GM19193 (cell line): Measurements from ENCODE around the gene JAKMIP2.

Experiments used
- POLR2A ChIP-seq: IDR thresholded peaks from 4 replicates; pipeline ENCODE4 v1.6.1; 2011; ENCODE audit not compliant: insufficient read depth, insufficient read length; ENCODE audit errors: extremely low read depth

Gene JAKMIP2

DNA sequence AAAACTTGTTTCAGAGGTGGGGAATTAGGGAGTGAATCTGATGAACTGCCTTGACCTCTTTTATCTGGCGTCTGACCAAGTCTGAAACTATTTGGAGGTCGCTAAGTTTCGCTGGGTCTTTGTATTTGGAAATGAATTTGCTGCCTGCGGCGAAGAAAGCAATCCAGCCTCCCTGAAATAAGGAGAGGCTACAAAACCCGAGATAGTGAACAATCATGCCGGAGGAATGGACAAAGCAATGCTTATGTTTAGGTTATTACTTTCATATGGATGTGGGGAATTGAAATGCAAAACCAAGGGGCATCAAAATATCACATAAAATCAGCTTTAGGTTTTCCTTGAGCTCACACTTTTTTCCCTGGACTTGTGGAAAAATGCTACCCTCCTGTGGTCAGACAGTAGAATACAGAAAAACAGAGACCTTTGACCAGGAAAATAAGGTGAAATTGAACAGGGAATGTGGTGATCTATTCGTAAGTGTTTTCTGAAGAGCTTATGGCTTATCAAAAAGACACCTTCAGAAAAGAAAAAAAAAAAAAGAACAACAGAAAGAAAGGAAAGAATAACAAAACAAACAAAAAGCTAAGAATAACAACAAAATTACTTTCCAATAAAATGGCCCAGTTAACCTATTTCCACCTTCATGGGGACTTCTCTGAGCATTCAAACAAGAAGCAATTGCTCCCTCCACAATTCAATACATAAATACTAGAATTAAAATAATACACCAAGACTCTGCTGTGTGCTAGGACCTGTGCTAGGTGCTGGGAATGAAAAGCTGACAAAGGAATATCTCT is 204.1 kb downstream of the JAKMIP2 start:
- TF ChIP-seq POLR2A: no peak

DNA sequence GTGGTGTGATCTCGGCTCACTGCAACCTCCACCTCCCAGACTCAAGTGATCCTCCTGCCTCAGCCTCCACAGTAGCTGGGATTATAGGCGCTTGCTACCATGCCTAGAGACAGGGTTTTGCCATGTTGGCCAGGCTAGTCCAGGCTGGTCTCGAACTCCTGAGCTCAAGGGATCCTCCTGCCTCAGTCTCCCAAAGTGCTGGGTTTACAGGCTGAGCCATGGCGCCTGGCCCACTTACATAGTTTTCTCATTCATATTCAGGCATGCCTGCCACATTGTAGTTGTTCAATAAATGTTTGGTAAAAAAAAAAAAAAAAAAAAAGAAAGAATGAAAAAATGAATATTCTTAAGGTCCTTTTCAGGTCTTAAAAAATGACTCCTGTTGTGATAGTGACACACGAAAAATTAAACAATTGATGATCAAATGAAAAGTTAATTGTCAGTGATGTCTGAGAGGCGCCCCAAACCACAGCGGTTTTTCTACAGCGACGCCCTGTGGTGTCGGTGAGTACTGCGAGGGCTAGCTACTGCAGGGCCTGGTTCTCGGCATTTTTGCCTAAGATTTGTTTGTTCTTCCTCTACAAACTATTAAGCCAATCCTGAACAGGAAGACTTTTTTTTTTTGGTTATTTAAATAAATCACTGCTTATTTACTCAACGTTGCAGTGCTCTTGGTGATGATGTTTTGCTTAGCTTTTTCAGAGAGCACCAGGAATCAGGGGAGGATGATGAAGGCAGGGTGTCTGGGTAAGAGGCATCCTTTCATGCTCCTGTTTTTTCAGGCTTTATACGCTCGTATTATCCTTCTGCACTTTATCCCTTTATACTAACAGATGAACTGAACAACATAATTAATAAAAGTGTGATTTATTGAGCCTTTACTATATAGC is 205.6 kb downstream of the JAKMIP2 start:
- no peak for TF ChIP-seq POLR2A

- no peak for TF ChIP-seq POLR2A
Measured at GRCh38 chr5:147575598-147575997, 206.9 kb downstream of the JAKMIP2 start.

- no peak for TF ChIP-seq POLR2A
Measured at GRCh38 chr5:147573211-147573610, 209.3 kb downstream of the JAKMIP2 start.

DNA sequence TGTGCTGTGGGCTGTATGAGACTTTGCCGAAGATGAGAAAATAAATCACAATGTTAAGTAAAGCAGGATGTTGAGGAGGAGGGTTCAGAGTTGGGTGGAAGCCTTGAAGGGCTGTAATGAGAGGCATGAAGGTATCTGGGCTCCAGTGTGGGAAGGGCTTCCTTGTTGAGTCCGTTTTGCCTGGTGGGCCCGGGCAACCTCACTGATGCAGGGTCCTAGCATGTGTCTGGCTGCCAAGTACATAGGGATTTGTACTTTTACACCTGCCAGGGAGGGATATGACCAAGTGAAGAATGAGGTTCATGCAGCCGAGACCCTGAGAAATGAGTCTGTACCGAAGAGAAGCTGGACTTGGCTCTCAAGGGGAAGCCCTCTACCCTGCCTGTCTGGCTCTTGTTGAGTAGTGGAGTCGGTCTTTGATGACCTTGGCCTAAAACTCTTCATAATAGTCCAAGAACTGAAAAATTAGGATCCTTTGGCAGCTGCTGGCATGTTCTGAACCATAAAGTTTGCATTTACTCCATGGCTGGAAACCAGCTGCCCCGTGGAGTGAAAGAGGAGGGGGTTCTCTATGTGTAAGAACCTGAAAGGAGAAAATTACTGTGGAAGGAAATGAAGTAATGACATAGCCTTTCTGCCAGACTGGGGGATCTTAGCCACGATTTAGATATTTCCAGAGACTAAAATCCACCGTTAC is 213.7 kb downstream of the JAKMIP2 start:
- TF ChIP-seq POLR2A: no peak

GRCh38 chr5:147567917-147568598 is 214.5 kb downstream of the JAKMIP2 start:
- no peak for TF ChIP-seq POLR2A

DNA sequence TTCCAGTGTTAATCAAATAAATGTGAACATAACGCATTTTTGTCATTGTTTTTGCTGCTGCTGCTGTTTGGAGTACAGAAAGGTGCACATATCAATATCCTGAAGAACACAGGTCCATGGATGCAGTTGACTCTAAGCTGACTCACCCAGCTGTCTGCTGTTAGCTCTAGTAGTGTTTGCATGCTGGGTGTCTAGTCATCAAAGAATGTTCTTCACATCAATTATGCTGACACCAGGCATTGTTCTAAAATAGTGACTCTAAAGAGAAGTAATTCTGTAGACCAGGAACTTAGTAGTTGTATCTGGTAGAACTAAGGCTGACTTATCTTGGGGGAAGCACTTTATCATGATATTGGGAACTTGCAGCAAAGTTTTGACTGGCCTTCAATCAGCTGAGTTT is 217.0 kb downstream of the JAKMIP2 start:
- no peak for TF ChIP-seq POLR2A

- no peak for TF ChIP-seq POLR2A
Measured at GRCh38 chr5:147564124-147564486, 218.4 kb downstream of the JAKMIP2 start.

- no peak for TF ChIP-seq POLR2A
Measured at GRCh38 chr5:147563466-147564123, 218.9 kb downstream of the JAKMIP2 start.

- TF ChIP-seq POLR2A: no peak
Measured at GRCh38 chr5:147561435-147561834, 221.1 kb downstream of the JAKMIP2 start.

GRCh38 chr5:147560718-147561331 is 221.7 kb downstream of the JAKMIP2 start:
- no peak for TF ChIP-seq POLR2A

GRCh38 chr5:147559749-147560148 is 222.8 kb downstream of the JAKMIP2 start:
- no peak for TF ChIP-seq POLR2A

GRCh38 chr5:147558826-147559225 is 223.7 kb downstream of the JAKMIP2 start:
- TF ChIP-seq POLR2A: no peak

GRCh38 chr5:147557876-147558745 is 224.4 kb downstream of the JAKMIP2 start:
- TF ChIP-seq POLR2A: no peak

GRCh38 chr5:147555176-147555575 is 227.4 kb downstream of the JAKMIP2 start:
- TF ChIP-seq POLR2A: no peak
